ENCODE data around the gene POU2AF1.

- TF ChIP-seq CTCF (IDR thresholded peaks at IDR 0.05; ENCODE audit: low read depth, low read length, missing input control) (no peak), GABPA (IDR thresholded peaks at IDR 0.05 in 1 of 2, conservative IDR thresholded peaks at IDR 0.05 in 1 of 2) (no peak), TAF1 (conservative IDR thresholded peaks at IDR 0.05) (no peak), SP1 (IDR thresholded peaks at IDR 0.05) (no peak)
Observed at GRCh38 chr11:111384494-111384893, 5.4 kb upstream of the POU2AF1 start.

Measured in liver (tissue), 3 donors.